WI38 (cell line): ENCODE measurements around the gene MRI1.

Source experiments
- H3K4me3 ChIP-seq: 2 replicates; pipeline ENCODE4 v1.5.1; 2011; ENCODE audit warnings: low read depth, mild to moderate bottlenecking, control low read depth, low read length
- CTCF ChIP-seq: IDR thresholded peaks from 2 replicates; pipeline ENCODE4 v1.5.1; 2012; ENCODE audit warnings: low read depth, mild to moderate bottlenecking, control low read depth, low read length

The MRI1 gene

GRCh38 chr19:13794757-13795589 is 30.7 kb downstream of the MRI1 start, which contains the start of gene ZSWIM4:
Gene ZSWIM4 (plus strand): TSS chr19:13795443. CDS start chr19:13795649, 206 bp downstream.
- no peak for TF ChIP-seq CTCF
- peak within 1 kb of the TSS; percentile 85 for H3K4me3 ChIP-seq

- H3K4me3 ChIP-seq: peak overlapping the region; percentile 85
- TF ChIP-seq CTCF: no peak
Observed at GRCh38 chr19:13795595-13796300, 31.4 kb downstream of the MRI1 start.

GRCh38 chr19:13796301-13797057 is 32.2 kb downstream of the MRI1 start:
- H3K4me3 ChIP-seq: peak overlapping the region; percentile 85
- peak; percentile 28 for TF ChIP-seq CTCF

- peak overlapping the region; percentile 85 for H3K4me3 ChIP-seq
- no peak for TF ChIP-seq CTCF
Observed at GRCh38 chr19:13797058-13797440, 32.7 kb downstream of the MRI1 start.

- H3K4me3 ChIP-seq: no peak overlapping the region
- no peak for TF ChIP-seq CTCF
Observed at GRCh38 chr19:13797870-13798269, 33.5 kb downstream of the MRI1 start.

- H3K4me3 ChIP-seq: no peak overlapping the region
Observed at GRCh38 chr19:13799669-13800068, 35.3 kb downstream of the MRI1 start.

More at GRCh38 chr19:13799669-13800068, 35.3 kb downstream of the MRI1 start:
- no peak for TF ChIP-seq CTCF
